HepG2 (cell line): ENCODE measurements around the gene CDC37L1. TPM values are rescaled to one million over a fixed set of nuclear protein-coding genes. Genes with fewer than 3 reads are reported as not detected.

Experiments used
- ATAC-seq: fragments of 200-7000 bp; cut with Tn5 transposase; 3 replicates; pipeline ENCODE4 v1.9.1; 2020; ENCODE audit warnings: mild to moderate bottlenecking, moderate library complexity
- BruUV-seq: library from RNA; stranded (reverse); fragments of 400-500 nt; replicated peaks from 2 replicates; lab custom pipeline; 2021; lab: Mats Ljungman, UMichigan
- CTCF ChIA-PET: fragments of 300-600 bp; formaldehyde crosslinking; extraction: SDS; loops from one replicate; lab custom pipeline; 2021; ENCODE audit warnings: low total read pairs, inconsistent platforms, low intra/inter-chr PET ratio; lab: Yijun Ruan, JAX
- POLR2A ChIA-PET: fragments of 350-600 bp; sonication (Branson Sonifier 250); formaldehyde crosslinking; loops from one replicate; lab custom pipeline; 2020; ENCODE audit warnings: antibody characterized with exemption, inconsistent platforms; lab: Yijun Ruan, JAX
- DNase-seq: peaks from one replicate; pipeline ENCODE4 v3.0.0-alpha.2; 2015; ENCODE audit warnings: low spot score
- FAIRE-seq: peaks from 3 replicates; lab custom pipeline; 2011; peaks lifted over from hg19 to GRCh38; lab: Jason Lieb, UNC
- H2AFZ ChIP-seq: one replicate; pipeline ENCODE4 v1.6.1; 2011; ENCODE audit warnings: low read length, inconsistent platforms
- H3K27ac ChIP-seq: fragments of 300-600 bp; 3 replicates; pipeline ENCODE4 v1.8.0; 2011; ENCODE audit warnings: mixed run types, mild to moderate bottlenecking, mixed read lengths, low read length, inconsistent platforms; ENCODE audit not compliant: insufficient read depth; ENCODE audit errors: extremely low read length
- H3K27me3 ChIP-seq, 2 experiments: fragments of 200-600 bp in 1 of 2; 2 replicates in 1 of 2; 3 replicates in 1 of 2; pipeline versions ENCODE4 v1.6.0 to v1.8.0; 2011; ENCODE audit warnings: low read length in 2 of 2, mild to moderate bottlenecking in 2 of 2, moderate library complexity in 2 of 2, inconsistent platforms in 1 of 2; ENCODE audit not compliant: insufficient read depth in 2 of 2, control insufficient read depth in 1 of 2
- H3K36me3 ChIP-seq, 2 experiments: fragments of 200-600 bp in 1 of 2; replicated peaks in 1 of 2; 2 replicates in 1 of 2; 3 replicates in 1 of 2; pipeline versions ENCODE4 v1.5.1 to v1.8.0; 2011; ENCODE audit warnings: low read length in 2 of 2, inconsistent platforms in 1 of 2; ENCODE audit not compliant: insufficient read depth in 2 of 2, control insufficient read depth in 1 of 2
- H3K4me1 ChIP-seq: 2 replicates; pipeline ENCODE4 v1.5.1; 2012; ENCODE audit warnings: low read length, inconsistent platforms; ENCODE audit not compliant: insufficient read depth
- H3K4me2 ChIP-seq: 2 replicates; pipeline ENCODE4 v1.6.0; 2011; ENCODE audit warnings: low read depth, low read length, inconsistent platforms
- H3K4me3 ChIP-seq, 3 experiments: fragments of 200-600 bp in 1 of 3; sonication (generic), shearing (Covaris generic) in 1 of 3; replicated peaks in 1 of 3; 2 replicates each; pipeline ENCODE4 v1.5.1; 2011 to 2016; ENCODE audit warnings: low read length in 3 of 3, inconsistent platforms in 2 of 3, low read depth in 2 of 3, mild to moderate bottlenecking in 2 of 3, control low read depth in 1 of 3, mixed read lengths in 1 of 3; ENCODE audit not compliant: insufficient read depth in 1 of 3
- H3K79me2 ChIP-seq: one replicate; pipeline ENCODE4 v1.6.1; 2011; ENCODE audit warnings: low read length, inconsistent platforms; ENCODE audit not compliant: insufficient read depth
- H3K9ac ChIP-seq: 2 replicates; pipeline ENCODE4 v1.6.0; 2011; ENCODE audit warnings: mild to moderate bottlenecking, low read depth, low read length, inconsistent platforms; ENCODE audit not compliant: insufficient read depth
- H3K9me3 ChIP-seq: 2 replicates; pipeline ENCODE4 v1.5.1; 2012; ENCODE audit warnings: mild to moderate bottlenecking, low read length
- H4K20me1 ChIP-seq: 2 replicates; pipeline ENCODE4 v1.6.0; 2011; ENCODE audit warnings: inconsistent platforms, mild to moderate bottlenecking, low read length, moderate library complexity; ENCODE audit not compliant: insufficient read depth
- FOXM1 ChIP-seq: sonication (generic); formaldehyde crosslinking; IDR thresholded peaks from 2 replicates; pipeline ENCODE4 v1.5.0; 2020; ENCODE audit warnings: missing genetic modification reagents
- PHF5A ChIP-seq: IDR thresholded peaks from one replicate; pipeline ENCODE4 v1.6.1; 2018; ENCODE audit warnings: low read depth, missing genetic modification reagents; ENCODE audit not compliant: unreplicated experiment
- POLR2G ChIP-seq: fragments of 200-400 bp; formaldehyde crosslinking; IDR thresholded peaks from 2 replicates; pipeline ENCODE4 v1.6.1; 2018; ENCODE audit warnings: mild to moderate bottlenecking, low read depth, low read length, moderate library complexity
- SMC3 ChIP-seq: IDR thresholded peaks from 2 replicates; pipeline ENCODE4 v1.6.1; 2011; ENCODE audit warnings: low read length, improper control_type of control experiment
- WGBS: methylation state at CpG from one replicate; pipeline ENCODE4 v1.1.6; 2017; ENCODE audit warnings: low lambda C conversion rate; 5-methylcytosine and 5-hydroxymethylcytosine counted together
- in situ Hi-C: cut with HindIII; loops from 2 replicates; pipeline ENCODE4 v1.10.0; 2017; ENCODE audit warnings: low pct_unique_long_range_greater_than_20kb; ENCODE audit not compliant: extremely low pct_ligation_motif_present
- intact Hi-C: fragments of 100-400 bp; cut with micrococcal nuclease; formaldehyde crosslinking; loops from one replicate; pipeline ENCODE4 v1.10.0; 2022; ENCODE audit not compliant: unreplicated experiment
- polyA plus RNA-seq, 8 experiments: library from polyadenylated mRNA; depleted of rRNA in 3 of 8; stranded (reverse) in 7 of 8; unstranded in 1 of 8; fragments of >200 nt; fragmentation: Illumina TruSeq in 4 of 8; extraction: Trizol in 4 of 8; gene quantifications; 2 replicates each; pipeline versions ENCODE4 v1.2.1 to v1.2.3, GENCODE V29; 2011 to 2016; ENCODE audit warnings: low read depth in 4 of 8, missing spikeins in 1 of 8, mixed read lengths in 1 of 8; ENCODE audit not compliant: insufficient read depth in 1 of 8
- total RNA-seq, 5 experiments: library from RNA; depleted of rRNA; stranded (reverse); fragments of >200 nt; fragmentation: Illumina TruSeq; extraction: Trizol; gene quantifications; 2 replicates each; pipeline ENCODE4 v1.2.3, GENCODE V29; 2016; ENCODE audit warnings: low read depth in 1 of 5
- TF ChIP-seq, protein P1 (sequence below): sonication (generic); formaldehyde crosslinking; IDR thresholded peaks from 2 replicates; pipeline ENCODE4 v1.9.0; 2021; ENCODE audit warnings: mild to moderate bottlenecking, missing genetic modification reagents

The CDC37L1 gene
- total and polyA plus RNA-seq, 2 of the 13 experiments (the other 11 are each of a cell fraction or from before 2014, with no cell fraction given): 5.5 to 17.0 TPM

DNA sequence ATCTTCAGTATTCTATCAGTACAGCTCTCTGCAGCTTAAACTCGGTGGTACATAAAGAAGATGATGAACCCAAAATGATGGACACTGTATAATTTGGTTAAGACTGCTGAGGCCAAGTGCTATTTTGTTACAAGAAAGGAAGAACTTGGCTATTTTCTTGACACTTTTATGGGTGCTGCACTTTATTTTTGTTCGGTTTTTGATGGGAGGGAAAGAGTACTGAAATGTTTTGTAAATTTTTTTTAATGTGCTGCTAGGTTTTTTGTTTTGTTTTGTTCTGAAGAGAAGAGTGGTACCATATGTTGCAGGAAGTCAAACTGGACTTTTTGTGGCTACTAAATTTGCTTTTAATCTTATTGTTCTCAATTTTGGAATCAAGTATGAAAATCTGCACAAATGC, 26.7 kb downstream of the CDC37L1 start:
- ChIA-PET CTCF (no interaction called here), POLR2A (no interaction called here)
- intact Hi-C loops (loop anchor here (5.0 kb wide), 1 partner anchor 36 kb away; the partner anchor contains the start of gene AK3), in situ Hi-C loops (no loop called here)
- Histone ChIP-seq H3K4me1 (peaks cover 4% of the 10 kb centered on the region), H4K20me1 (0 out of 2 replicates have a peak, but pooled peaks cover 3% of the 10 kb centered on the region), H3K9me3 (no peaks in the 10 kb centered on the region), H3K79me2 (no peaks in the 10 kb centered on the region), H3K27ac (no peak overlapping the region), H2AFZ (no peak overlapping the region), H3K4me2 (no peak overlapping the region), H3K27me3 (no peaks in the 10 kb centered on the region), H3K9ac (no peak overlapping the region), H3K4me3 (no peak overlapping the region), H3K36me3 (peaks cover 0 to 23% of the 10 kb centered on the region in 2 experiments)
- ATAC-seq (no peak), FAIRE-seq (no peak), DNase-seq (no peak)
- TF ChIP-seq POLR2G (0 out of 2 replicates have a peak, but pooled peaks have one; percentile 32), PHF5A (CRISPR knock-in tag) (no peak), SMC3 (no peak), FOXM1 (no peak)
- TF ChIP-seq, protein P1, sequence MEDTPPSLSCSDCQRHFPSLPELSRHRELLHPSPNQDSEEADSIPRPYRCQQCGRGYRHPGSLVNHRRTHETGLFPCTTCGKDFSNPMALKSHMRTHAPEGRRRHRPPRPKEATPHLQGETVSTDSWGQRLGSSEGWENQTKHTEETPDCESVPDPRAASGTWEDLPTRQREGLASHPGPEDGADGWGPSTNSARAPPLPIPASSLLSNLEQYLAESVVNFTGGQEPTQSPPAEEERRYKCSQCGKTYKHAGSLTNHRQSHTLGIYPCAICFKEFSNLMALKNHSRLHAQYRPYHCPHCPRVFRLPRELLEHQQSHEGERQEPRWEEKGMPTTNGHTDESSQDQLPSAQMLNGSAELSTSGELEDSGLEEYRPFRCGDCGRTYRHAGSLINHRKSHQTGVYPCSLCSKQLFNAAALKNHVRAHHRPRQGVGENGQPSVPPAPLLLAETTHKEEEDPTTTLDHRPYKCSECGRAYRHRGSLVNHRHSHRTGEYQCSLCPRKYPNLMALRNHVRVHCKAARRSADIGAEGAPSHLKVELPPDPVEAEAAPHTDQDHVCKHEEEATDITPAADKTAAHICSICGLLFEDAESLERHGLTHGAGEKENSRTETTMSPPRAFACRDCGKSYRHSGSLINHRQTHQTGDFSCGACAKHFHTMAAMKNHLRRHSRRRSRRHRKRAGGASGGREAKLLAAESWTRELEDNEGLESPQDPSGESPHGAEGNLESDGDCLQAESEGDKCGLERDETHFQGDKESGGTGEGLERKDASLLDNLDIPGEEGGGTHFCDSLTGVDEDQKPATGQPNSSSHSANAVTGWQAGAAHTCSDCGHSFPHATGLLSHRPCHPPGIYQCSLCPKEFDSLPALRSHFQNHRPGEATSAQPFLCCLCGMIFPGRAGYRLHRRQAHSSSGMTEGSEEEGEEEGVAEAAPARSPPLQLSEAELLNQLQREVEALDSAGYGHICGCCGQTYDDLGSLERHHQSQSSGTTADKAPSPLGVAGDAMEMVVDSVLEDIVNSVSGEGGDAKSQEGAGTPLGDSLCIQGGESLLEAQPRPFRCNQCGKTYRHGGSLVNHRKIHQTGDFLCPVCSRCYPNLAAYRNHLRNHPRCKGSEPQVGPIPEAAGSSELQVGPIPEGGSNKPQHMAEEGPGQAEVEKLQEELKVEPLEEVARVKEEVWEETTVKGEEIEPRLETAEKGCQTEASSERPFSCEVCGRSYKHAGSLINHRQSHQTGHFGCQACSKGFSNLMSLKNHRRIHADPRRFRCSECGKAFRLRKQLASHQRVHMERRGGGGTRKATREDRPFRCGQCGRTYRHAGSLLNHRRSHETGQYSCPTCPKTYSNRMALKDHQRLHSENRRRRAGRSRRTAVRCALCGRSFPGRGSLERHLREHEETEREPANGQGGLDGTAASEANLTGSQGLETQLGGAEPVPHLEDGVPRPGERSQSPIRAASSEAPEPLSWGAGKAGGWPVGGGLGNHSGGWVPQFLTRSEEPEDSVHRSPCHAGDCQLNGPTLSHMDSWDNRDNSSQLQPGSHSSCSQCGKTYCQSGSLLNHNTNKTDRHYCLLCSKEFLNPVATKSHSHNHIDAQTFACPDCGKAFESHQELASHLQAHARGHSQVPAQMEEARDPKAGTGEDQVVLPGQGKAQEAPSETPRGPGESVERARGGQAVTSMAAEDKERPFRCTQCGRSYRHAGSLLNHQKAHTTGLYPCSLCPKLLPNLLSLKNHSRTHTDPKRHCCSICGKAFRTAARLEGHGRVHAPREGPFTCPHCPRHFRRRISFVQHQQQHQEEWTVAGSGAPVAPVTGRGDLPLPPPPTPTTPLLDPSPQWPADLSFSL (CRISPR knock-in tag): no peak
- BruUV-seq: no TSS peak
- WGBS: 95% methylated on average over 2 of the region's 2 CpGs
